Measurements from ENCODE around the gene LCTL. TPM values are rescaled to one million over a fixed set of nuclear protein-coding genes. Genes with fewer than 3 reads are reported as not detected.

LCTL gene
- polyA plus RNA-seq, 3 donors, result not detected

DNA sequence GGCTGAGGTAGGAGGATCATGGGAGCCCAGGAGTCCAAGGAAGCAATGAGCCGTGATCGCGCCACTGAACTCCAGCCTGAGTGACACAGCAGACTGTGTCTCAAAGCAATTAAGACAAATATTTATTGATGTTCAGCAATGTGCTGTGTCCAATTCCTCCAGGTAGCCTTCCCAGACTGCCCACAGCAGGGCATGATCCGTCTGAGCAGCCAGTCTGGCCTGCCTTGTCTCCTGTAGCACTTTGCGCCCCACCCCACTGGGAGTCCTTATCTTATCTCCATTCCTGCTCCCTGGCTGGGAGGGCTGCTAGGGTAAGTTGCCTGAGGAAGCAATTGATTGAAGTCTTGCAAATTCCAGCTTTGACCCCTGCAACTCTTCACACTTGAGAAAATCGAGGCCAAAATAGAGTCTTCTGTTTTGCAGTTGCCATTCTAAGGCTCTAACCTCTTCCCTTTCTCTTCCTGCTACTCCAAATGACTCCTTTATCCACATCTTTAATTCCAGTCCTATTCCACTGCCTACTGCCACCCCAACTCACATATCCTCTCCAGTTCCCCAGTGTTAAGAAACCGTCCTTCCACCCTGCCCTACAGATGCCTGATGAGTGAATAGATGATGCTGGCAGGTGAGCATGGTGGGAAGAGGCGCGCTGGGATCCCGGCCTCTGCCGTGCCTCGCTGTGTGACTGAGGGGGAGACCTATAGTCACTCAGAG, 26.9 kb upstream of the LCTL start:
- intact Hi-C loops (cut with micrococcal nuclease), result no loop called here
- 93% methylated on average over 10 of the region's 12 CpGs for WGBS (ENCODE audit: insufficient coverage)
- no peaks in the 10 kb centered on the region for H3K27me3 ChIP-seq (ENCODE audit: control insufficient read depth in 2 of 2, insufficient read depth in 2 of 2, low read length in 2 of 2)
- DNase-seq, result no peak
- Mint-ChIP-seq H3K27me3 (ENCODE audit: low read depth in 3 of 3) (peaks cover 0 to 3% (median 1%) of the 10 kb centered on the region in 3 donors), H3K27ac (no peak overlapping the region), H3K4me3 (no peak overlapping the region), H3K9me3 (no peaks in the 10 kb centered on the region), H3K36me3 (no peaks in the 10 kb centered on the region), H3K4me1 (peaks cover 6% of the 10 kb centered on the region)
- H4K20me1 ChIP-seq (ENCODE audit: insufficient read depth, low read length), result no peaks in the 10 kb centered on the region
- H3K79me2 ChIP-seq (ENCODE audit: insufficient read depth, low read length), result no peaks in the 10 kb centered on the region
- no peaks in the 10 kb centered on the region for H3K36me3 ChIP-seq (replicated peaks in 1 of 2; ENCODE audit: control insufficient read depth in 1 of 2, insufficient read depth in 2 of 2, low read length in 2 of 2)
- H3K27ac ChIP-seq (ENCODE audit: low read depth in 1 of 2, low read length in 2 of 2), result no peak overlapping the region
- no peak overlapping the region for H3K4me2 ChIP-seq (replicated peaks; ENCODE audit: extremely low read depth, low read length, poor library complexity, severe bottlenecking)
- TF ChIP-seq, protein P1, sequence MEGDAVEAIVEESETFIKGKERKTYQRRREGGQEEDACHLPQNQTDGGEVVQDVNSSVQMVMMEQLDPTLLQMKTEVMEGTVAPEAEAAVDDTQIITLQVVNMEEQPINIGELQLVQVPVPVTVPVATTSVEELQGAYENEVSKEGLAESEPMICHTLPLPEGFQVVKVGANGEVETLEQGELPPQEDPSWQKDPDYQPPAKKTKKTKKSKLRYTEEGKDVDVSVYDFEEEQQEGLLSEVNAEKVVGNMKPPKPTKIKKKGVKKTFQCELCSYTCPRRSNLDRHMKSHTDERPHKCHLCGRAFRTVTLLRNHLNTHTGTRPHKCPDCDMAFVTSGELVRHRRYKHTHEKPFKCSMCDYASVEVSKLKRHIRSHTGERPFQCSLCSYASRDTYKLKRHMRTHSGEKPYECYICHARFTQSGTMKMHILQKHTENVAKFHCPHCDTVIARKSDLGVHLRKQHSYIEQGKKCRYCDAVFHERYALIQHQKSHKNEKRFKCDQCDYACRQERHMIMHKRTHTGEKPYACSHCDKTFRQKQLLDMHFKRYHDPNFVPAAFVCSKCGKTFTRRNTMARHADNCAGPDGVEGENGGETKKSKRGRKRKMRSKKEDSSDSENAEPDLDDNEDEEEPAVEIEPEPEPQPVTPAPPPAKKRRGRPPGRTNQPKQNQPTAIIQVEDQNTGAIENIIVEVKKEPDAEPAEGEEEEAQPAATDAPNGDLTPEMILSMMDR (IDR thresholded peaks at IDR 0.05), result no peak
- no peak overlapping the region for H3K4me3 ChIP-seq (replicated peaks in 1 of 3; ENCODE audit: low read depth in 2 of 3, low read length in 3 of 3)
- H3K9ac ChIP-seq (ENCODE audit: insufficient read depth, low read length, poor library complexity, severe bottlenecking), result no peak overlapping the region
- H2AFZ ChIP-seq (ENCODE audit: insufficient read depth, low read depth, low read length, poor library complexity, severe bottlenecking), result no peak overlapping the region
- H3K4me1 ChIP-seq (ENCODE audit: control insufficient read depth in 1 of 2, insufficient read depth in 2 of 2, low read length in 2 of 2), result no peaks in the 10 kb centered on the region
- no peaks in the 10 kb centered on the region for H3K9me3 ChIP-seq (replicated peaks in 1 of 2; ENCODE audit: control insufficient read depth in 1 of 2, insufficient read depth in 1 of 2, low read length in 2 of 2)

DNA sequence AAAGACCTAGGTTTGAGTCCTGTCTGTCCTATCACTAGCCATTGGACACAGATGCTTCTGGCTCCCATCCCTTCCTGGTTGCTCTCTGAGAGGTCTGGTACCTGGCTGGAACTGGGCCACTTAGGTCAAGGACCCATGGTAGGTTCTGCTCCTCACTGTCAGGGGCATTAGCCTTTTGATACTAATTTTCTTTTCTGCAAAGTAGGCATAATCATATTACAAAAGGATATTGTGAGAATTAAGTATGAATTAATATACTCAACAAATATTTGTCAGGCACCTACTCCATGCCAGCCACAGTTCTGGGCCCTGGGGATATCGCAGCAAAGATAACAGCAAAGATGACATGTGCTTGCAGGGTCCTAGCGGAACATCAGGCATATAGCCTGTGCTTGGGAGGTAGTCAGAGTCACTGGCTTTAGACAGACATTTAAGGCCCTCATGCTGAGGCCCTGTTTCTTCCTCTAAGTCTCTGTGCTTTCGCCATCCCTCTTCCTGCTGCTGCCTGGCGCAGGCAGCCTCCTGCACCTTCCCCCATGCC, 25.6 kb upstream of the LCTL start:
- Histone ChIP-seq H3K4me3 (replicated peaks in 1 of 3; ENCODE audit: low read depth in 2 of 3, low read length in 3 of 3) (no peak overlapping the region), H2AFZ (ENCODE audit: insufficient read depth, low read depth, low read length, poor library complexity, severe bottlenecking) (no peak overlapping the region), H3K4me1 (ENCODE audit: control insufficient read depth in 1 of 2, insufficient read depth in 2 of 2, low read length in 2 of 2) (no peaks in the 10 kb centered on the region), H4K20me1 (ENCODE audit: insufficient read depth, low read length) (no peaks in the 10 kb centered on the region), H3K9ac (ENCODE audit: insufficient read depth, low read length, poor library complexity, severe bottlenecking) (no peak overlapping the region), H3K4me2 (replicated peaks; ENCODE audit: extremely low read depth, low read length, poor library complexity, severe bottlenecking) (no peak overlapping the region), H3K9me3 (replicated peaks in 1 of 2; ENCODE audit: control insufficient read depth in 1 of 2, insufficient read depth in 1 of 2, low read length in 2 of 2) (no peaks in the 10 kb centered on the region), H3K36me3 (replicated peaks in 1 of 2; ENCODE audit: control insufficient read depth in 1 of 2, insufficient read depth in 2 of 2, low read length in 2 of 2) (no peaks in the 10 kb centered on the region), H3K27me3 (ENCODE audit: control insufficient read depth in 2 of 2, insufficient read depth in 2 of 2, low read length in 2 of 2) (no peaks in the 10 kb centered on the region), H3K27ac (ENCODE audit: low read depth in 1 of 2, low read length in 2 of 2) (no peak overlapping the region), H3K79me2 (ENCODE audit: insufficient read depth, low read length) (no peaks in the 10 kb centered on the region)
- no peaks in the 10 kb centered on the region for H3K36me3 Mint-ChIP-seq
- H3K4me3 Mint-ChIP-seq, result no peak overlapping the region
- no peak for DNase-seq
- no peak overlapping the region for H3K27ac Mint-ChIP-seq
- WGBS (ENCODE audit: insufficient coverage), result 58% methylated on average over 4 of the region's 4 CpGs
- H3K27me3 Mint-ChIP-seq (ENCODE audit: low read depth in 3 of 3), result peaks cover 3% of the 10 kb centered on the region in 3 donors
- TF ChIP-seq, protein P1 (IDR thresholded peaks at IDR 0.05), result no peak
- intact Hi-C loops (cut with micrococcal nuclease), result no loop called here
- peaks cover 6% of the 10 kb centered on the region for H3K4me1 Mint-ChIP-seq
- no peaks in the 10 kb centered on the region for H3K9me3 Mint-ChIP-seq

Measured in CD14-positive monocyte (primary cell).